ENCODE data around the gene OR6K3.

The OR6K3 gene

DNA sequence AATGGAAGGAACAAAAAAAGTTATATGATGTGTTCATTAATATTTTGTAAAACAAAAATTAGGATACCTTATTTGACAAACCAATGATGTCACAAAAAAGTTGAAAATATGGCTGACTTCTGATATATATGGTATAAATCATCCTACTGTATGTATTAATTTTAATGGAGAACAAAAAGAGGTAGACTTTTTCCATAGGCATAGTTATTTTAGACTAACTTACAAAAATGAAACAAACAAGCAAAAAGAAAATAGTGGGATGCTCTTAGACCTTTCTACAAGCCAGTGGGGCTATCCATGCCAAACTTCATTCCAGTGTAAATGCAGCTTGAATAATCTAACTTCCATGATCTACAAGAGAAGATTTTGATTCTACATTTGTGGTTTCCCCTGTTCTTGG is 33.5 kb downstream of the OR6K3 start:
- DNase-seq (ENCODE audit: low read depth): no peak

- DNase-seq (ENCODE audit: low read depth): no peak
Measured at GRCh38 chr1:158686111-158687009, 34.2 kb downstream of the OR6K3 start, which contains the start of gene SPTA1. Gene SPTA1, minus strand, starts transcription at chr1:158686715. Its CDS starts 198 bp downstream, at chr1:158686517.

DNA sequence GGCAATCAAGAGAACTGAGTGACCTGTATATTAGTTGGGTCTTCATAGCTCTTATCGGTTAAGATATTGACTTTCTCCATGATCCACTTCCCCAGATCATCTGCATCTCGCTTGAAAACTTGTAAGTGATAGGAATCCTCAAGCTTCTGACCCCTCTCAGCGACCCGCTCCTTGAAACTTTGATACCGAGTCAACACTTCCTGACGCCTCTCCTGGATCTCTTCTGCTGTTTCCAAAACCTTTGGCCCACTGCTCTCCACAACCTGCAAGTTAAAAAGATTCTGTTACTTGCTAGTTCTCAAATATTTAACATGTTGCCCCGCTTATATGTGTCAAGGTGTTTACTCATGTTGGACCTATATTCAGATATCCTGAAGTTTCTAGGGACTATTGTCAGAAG is 35.4 kb downstream of the OR6K3 start:
- no peak for DNase-seq (ENCODE audit: low read depth)

DNA sequence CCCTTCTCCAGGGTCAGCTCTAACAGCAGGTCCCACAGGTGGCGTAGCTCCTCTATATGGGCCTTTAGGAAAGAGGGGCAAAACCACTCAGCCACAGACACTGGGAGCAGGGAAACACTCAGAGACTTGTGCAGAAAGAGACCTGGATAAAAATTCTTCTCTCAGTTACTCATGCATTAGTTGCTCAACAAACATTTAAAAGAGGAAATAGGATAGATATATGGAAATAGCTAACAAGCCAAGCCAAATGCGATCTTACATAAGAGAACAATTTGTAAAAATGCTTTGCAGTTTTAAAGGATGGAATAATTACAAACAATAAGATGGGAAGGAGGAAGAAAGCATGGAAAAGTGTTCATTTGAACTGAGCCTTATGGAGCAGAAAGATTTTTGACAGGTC is 38.9 kb downstream of the OR6K3 start:
- DNase-seq (ENCODE audit: low read depth): no peak

DNA sequence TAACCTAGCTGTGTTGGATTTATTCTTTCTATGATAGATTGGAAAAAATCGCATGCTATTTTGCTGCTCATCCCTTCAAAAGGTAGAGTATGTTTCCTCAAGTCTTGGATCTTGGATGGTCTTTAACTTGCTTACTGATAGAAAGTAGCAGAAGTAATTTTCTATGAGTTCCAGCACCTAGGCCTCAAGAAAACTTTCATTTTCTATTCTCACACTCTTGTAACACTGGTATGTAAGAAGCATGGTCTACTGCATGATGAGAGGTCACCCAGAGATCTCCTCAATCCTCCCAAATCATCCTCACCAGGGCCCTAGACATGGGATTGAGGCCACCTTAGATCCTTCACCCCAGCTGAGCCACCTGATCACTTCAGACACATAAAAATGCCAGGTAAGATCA is 41.2 kb downstream of the OR6K3 start:
- DNase-seq (ENCODE audit: low read depth): no peak

- DNase-seq (ENCODE audit: low read depth): no peak
Measured at GRCh38 chr1:158675563-158676323, 44.8 kb downstream of the OR6K3 start.

DNA sequence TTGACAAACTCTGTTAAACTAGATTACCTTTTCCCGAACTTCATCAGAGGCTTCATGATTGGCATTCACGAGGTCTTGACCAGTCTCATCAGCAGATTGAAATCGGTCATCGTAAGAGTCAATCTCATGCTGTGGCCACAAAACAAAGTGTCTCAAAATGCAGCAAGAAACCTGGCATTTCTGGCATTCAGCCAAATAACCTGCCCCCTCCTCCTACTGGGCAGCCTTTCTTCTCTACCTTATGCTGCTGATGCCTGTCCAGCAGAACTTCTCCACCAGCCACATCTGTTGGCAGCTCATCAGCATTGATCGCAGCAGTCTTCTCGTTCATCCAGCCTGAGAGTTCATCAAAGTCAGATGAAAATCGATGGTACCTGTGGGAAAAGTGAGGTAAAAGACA is 46.2 kb downstream of the OR6K3 start:
- DNase-seq (ENCODE audit: low read depth): no peak
